HG02588 (cell line): ENCODE data around the gene DDX17.

Source experiments
- ATAC-seq: cut with Tn5 transposase; IDR thresholded peaks from one replicate; pipeline ENCODE4 v1.9.1; 2021; ENCODE audit warnings: mild to moderate bottlenecking, moderate library complexity; ENCODE audit not compliant: unreplicated experiment

Gene DDX17

DNA sequence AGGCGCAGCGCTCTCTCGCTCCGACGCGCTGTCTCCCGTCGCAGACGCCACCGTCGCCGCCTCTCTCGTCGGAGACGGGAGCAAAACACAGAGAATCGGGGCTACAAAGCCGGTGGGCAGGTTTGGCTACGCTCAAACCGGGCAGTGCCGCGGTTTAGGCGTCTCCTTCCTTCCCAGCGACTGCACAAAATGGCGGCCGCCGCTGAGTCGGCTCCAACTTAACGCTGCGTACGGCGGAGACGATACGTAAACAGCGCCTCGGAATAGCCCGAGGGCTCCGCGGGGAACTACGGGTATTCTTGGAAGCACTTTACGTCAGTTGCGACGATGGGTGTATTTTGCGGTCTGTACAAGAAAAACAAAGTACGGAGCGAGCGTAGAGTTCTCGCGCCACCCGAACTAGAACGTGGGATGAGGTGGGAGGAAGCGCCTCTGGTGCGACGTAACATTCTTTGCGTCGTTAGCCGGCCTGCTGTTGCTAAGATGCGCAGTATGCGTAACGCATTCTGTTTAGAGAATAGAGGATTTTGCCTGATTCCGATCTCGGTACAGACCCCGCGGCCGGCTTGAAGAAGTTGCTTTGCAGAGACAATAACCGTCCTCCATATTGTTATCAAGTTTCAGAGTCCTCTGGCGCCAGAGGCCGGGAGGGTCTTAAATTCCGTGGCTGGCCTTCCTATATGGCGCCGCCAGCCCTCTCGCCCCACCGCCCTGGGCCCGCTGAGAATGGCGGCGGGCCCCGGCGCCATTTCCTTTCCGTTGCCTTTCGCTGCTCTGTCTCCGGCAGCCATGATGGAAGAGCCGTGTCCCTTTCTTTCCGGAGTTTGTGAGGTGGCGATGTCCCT is at the start of gene DDX17:
Gene DDX17 (minus strand): TSS at position 194 of the 845 bp plus-strand sequence.
- peak; percentile 78 for ATAC-seq

- no peak for ATAC-seq
These were observed 48.2 kb upstream of the DDX17 start for GRCh38 chr22:38554281-38554680.

- ATAC-seq = no peak
These were observed 43.2 kb upstream of the DDX17 start for GRCh38 chr22:38549101-38549894.

- no peak for ATAC-seq
These were observed 34.6 kb upstream of the DDX17 start for GRCh38 chr22:38540701-38541100.

- ATAC-seq = no peak
These were observed 25.3 kb upstream of the DDX17 start for GRCh38 chr22:38531251-38531938.

- no peak for ATAC-seq
These were observed 18.3 kb upstream of the DDX17 start for GRCh38 chr22:38524429-38524828.

- ATAC-seq = no peak
These were observed 17.4 kb upstream of the DDX17 start for GRCh38 chr22:38523479-38523878.

- no peak for ATAC-seq
These were observed 16.9 kb upstream of the DDX17 start for GRCh38 chr22:38523029-38523428.

GRCh38 chr22:38519453-38520250 is 13.5 kb upstream of the DDX17 start:
- no peak for ATAC-seq

DNA sequence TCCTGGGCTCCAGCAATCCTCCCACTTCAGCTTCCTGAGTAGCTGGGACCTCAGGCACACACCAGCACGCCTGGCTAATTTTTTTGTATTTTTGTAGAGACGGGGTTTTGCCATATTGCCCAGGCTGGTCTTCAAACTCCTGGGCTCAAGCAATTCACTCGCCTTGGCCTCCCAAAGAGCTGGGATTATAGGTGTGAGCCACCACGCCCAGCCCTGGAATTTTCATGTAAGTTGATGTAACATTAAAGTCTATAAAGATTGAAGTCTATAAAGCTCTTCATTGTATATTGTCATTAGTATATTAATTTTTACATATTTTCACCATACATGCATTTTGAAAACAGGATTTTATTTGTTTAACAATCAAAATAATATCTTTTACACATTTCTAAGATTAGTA is 12.5 kb upstream of the DDX17 start:
- ATAC-seq = no peak

GRCh38 chr22:38513063-38513462 is 7.0 kb upstream of the DDX17 start:
- no peak for ATAC-seq

DNA sequence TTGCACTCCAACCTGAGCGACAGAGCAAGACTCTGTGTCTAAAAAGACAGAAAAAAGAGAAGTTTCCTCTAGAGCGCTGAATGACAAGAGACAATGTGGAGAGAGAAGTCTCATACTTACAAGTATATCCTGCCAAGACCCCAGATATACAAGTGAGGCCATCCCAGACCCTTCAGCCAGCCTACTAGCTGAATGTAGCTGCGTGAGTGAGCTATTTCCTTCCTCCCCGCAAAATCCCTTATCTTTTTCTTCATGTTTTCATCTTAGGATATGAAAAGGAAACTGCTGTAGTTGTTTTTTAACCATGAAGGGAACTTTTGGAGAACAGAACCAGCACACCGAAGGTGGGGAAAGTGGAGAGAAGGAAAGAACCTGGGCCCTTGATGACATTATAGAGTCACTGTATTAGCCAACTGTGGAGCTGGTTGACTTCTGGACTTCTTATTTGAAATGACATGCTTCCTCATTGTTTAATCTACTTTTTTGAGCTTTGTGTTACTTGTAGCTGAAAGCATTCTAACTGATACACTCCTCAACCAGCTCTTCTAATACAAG is 4.4 kb upstream of the DDX17 start:
- no peak for ATAC-seq

DNA sequence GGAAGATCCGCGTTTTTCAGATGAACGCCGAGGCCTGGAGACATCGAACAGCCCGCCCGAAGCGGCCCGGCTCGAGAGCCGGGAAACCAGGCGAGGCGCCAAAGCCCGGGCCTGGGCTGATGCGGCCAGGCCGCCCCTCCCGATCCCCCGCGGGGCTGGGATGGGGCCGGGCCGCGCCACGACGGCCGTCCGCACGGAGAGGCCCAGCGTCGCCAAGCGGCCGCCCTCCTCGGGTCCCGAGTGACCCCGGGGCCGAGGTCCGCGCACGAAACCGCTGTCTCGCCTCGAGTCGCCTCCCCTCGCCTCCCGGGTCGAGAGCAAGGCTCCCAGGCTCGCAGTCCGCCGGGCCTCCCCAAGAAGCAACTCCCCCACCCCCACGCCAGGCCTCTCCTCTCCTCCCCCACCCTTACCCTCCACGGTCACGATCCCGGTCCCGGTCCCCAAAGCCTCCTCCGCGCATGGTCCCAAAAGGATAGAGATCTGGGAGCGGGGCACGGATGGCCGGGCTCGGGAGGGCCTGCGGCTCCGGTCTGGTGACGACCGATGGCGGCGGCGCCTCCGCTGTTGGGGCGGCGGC is 482 bp downstream of the DDX17 start:
- peak; percentile 27 for ATAC-seq

DNA sequence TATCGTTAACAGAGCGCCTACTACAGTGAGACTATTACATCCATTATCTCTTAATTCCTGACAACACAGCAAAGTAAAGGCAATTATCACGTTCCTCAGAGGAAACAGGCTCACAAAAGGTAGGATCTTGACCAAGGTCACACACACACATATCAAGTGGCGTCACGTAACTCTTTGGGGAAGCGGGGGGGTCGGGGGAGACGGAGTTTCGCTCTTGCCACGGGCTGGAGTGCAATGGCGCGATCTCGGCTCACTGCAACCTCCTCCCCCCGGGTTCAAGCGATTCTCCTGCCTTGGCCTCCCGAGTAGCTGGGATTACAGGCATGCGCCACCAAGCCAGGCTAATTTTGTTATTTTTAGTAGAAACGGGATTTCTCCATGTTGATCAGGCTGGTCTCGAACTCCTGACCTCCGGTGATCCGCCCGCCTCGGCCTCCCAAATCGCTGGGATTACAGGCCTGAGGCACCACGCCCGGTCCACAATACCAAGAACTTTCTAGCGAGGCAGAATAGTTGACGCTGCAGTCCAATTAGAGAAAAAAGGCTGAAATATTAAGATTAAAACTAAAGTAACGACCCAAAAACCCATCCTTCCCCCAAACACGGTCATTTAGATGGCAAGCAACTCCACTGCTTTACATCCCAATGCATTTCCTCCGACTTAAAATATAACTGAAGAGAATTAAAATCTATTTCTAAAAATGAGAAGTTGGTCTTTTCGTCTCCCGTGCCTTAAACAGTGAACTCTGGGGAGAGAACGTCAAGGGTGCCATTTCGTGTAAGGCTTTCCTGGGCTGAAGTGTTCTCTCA is 1.2 kb downstream of the DDX17 start:
- no peak for ATAC-seq

- no peak for ATAC-seq
These were observed 3.1 kb downstream of the DDX17 start for GRCh38 chr22:38503021-38503420.

DNA sequence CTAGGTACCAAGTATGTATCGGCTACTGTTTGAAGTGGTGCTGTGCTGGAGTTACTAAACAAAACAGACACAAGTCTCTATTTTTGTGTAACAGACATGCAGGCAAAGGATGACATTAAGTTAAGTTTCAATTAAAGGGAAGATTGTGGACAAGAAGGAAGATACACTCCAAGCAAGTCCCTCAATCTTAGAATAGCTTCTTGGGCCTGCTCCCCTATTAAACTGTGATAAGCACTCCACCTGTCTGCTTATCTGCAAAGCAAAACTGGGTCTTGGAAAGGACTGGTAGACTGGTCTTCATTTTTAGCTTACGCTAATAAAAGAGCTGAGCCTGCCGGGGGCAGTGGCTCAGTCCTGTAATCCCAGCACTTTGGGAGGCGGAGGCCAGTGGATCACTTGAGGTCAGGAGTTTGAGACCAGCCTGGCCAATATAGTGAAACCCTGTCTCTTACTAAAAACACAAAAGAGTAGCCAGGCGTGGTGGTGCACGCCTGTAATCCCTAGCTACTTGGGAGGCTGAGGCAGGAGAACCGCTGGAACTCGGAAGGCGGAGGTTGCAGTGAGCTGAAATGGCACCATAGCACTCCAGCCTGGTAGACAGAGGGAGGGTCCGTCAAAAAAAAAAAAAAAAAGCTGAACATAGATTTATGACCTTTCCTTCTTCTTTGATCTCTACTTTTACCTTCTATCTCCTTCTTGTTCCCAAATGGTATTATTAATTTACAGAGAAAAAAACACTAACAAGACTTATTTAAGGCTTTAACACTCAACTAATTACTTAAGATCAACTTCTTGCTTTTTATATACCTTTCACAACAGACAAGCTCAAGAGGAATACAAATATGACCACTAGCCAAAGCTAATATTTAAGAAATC is 4.1 kb downstream of the DDX17 start:
- no peak for ATAC-seq

DNA sequence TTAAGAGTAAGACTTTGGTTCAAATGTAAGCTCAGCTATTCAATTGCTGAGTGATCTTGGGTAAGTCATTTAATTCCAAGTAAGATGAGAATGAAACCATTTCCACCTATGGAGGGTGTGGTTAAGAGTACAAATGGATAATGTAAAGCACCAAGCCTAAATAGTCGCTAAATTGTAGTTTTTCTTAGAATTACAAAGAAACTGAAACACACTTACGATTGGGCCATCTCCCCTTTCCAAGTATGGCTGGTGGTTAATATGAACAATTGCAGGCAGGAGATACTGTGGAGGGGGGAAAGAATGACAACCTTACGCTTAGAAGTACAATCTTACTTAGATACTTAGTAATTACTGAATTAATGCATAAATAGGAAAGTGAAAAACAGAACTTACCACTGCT is 8.2 kb downstream of the DDX17 start:
- no peak for ATAC-seq

GRCh38 chr22:38494939-38495338 is 11.2 kb downstream of the DDX17 start:
- no peak for ATAC-seq
